Gastroesophageal sphincter (tissue), 4 donors: ENCODE measurements around the gene TSPAN9. TPM values are rescaled to one million over a fixed set of nuclear protein-coding genes. Genes with fewer than 3 reads are reported as not detected.

Source experiments
- ATAC-seq: fragments of 150-250 bp; one replicate; pipeline ENCODE4 v1.9.1; 2016; ENCODE audit warnings: mild to moderate bottlenecking, moderate library complexity
- H3K27ac ChIP-seq, 4 donors: fragments of 200-600 bp; sonication (generic) in 3 of 4; 1 replicate in 3 of 4; 2 replicates in 1 of 4; pipeline ENCODE4 v1.5.1; 2016 to 2019
- H3K27me3 ChIP-seq: fragments of 200-600 bp; sonication (generic); one replicate; pipeline ENCODE4 v1.5.1; 2019
- H3K36me3 ChIP-seq, 2 donors: fragments of 200-600 bp; sonication (generic); one replicate each; pipeline ENCODE4 v1.5.1; 2019; ENCODE audit warnings: control low read depth in 1 of 2
- H3K4me1 ChIP-seq, 3 donors: fragments of 200-600 bp; sonication (generic); 1 replicate in 2 of 3; 2 replicates in 1 of 3; pipeline ENCODE4 v1.5.1; 2016 to 2019; ENCODE audit warnings: control low read depth in 2 of 3
- H3K4me3 ChIP-seq, 2 donors: fragments of 200-600 bp; sonication (generic); one replicate each; pipeline ENCODE4 v1.5.1; 2019; ENCODE audit warnings: mild to moderate bottlenecking in 1 of 2, moderate library complexity in 1 of 2
- H3K9me3 ChIP-seq, 3 donors: fragments of 200-600 bp; sonication (generic); one replicate each; pipeline ENCODE4 v1.5.1; 2017 to 2019; ENCODE audit warnings: control low read depth in 2 of 3
- EP300 ChIP-seq: sonication (generic); formaldehyde crosslinking; IDR thresholded peaks from one replicate; pipeline ENCODE4 v1.6.1; 2017; ENCODE audit warnings: antibody characterized with exemption, mild to moderate bottlenecking
- POLR2A ChIP-seq, 2 donors: fragments of 450-650 bp; IDR thresholded peaks; one replicate each; pipeline ENCODE4 v1.6.1; 2017; ENCODE audit warnings: antibody characterized with exemption in 2 of 2, mild to moderate bottlenecking in 2 of 2, moderate library complexity in 1 of 2
- POLR2AphosphoS5 ChIP-seq: sonication (generic); formaldehyde crosslinking; IDR thresholded peaks from one replicate; pipeline ENCODE4 v1.6.1; 2017; ENCODE audit warnings: antibody characterized with exemption
- WGBS, 2 donors: methylation state at CpG; one replicate each; pipeline ENCODE4 v1.1.5; 2018; ENCODE audit warnings: low coverage in 1 of 2; 5-methylcytosine and 5-hydroxymethylcytosine counted together
- total RNA-seq, 4 donors: library from RNA; depleted of rRNA; stranded (reverse); fragments of >200 nt; gene quantifications; one replicate each; pipeline ENCODE4 v1.1.0, GENCODE V29; 2016
- TF ChIP-seq, protein P1 (sequence below), 4 experiments: fragments of 200-600 bp in 2 of 4; fragments of 450-650 bp in 2 of 4; sonication (generic) in 1 of 4; IDR thresholded peaks; one replicate each; pipeline ENCODE4 v1.5.1; 2017 to 2019; ENCODE audit warnings: antibody characterized with exemption in 4 of 4, mild to moderate bottlenecking in 2 of 4, moderate library complexity in 2 of 4

The TSPAN9 gene
- total RNA-seq, 4 donors from 2014 or later, result 19.5 to 30.2 (median 26.0) TPM

DNA sequence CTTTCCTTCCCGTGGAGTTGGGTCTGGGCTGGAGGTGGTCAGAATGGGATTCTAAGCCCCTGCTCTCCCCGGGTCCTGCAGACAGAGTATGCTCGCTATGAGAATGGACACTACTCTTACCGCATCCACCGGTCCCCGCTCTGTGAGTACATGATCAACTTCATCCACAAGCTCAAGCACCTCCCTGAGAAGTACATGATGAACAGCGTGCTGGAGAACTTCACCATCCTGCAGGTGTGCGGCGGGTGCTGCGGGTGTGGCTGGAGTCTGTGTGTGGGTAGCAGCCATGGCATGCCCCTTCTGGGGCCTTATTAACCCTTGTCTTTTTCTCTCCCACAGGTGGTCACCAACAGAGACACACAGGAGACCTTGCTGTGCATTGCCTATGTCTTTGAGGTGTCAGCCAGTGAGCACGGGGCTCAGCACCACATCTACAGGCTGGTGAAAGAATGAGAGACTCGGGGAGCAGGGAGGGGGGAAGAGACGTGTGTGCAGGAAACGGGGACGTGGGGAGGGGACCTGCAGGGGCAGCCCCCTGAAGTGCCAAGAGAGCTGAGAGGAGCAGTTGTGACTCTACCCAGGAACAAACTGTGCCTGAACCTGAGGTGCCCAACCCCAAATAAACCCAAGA lies 37.0 kb upstream of the TSPAN9 start:
- Histone ChIP-seq H3K9me3 (no peaks in the 10 kb centered on the region), H3K36me3 (peaks cover 0 to 33% of the 10 kb centered on the region in 2 donors), H3K27ac (no peak overlapping the region), H3K4me3 (no peak overlapping the region), H3K27me3 (peaks cover 6% of the 10 kb centered on the region), H3K4me1 (no peaks in the 10 kb centered on the region)
- TF ChIP-seq POLR2AphosphoS5 (no peak), POLR2A (IDR thresholded peaks at IDR 0.05) (no peak), EP300 (no peak)
- TF ChIP-seq, protein P1, sequence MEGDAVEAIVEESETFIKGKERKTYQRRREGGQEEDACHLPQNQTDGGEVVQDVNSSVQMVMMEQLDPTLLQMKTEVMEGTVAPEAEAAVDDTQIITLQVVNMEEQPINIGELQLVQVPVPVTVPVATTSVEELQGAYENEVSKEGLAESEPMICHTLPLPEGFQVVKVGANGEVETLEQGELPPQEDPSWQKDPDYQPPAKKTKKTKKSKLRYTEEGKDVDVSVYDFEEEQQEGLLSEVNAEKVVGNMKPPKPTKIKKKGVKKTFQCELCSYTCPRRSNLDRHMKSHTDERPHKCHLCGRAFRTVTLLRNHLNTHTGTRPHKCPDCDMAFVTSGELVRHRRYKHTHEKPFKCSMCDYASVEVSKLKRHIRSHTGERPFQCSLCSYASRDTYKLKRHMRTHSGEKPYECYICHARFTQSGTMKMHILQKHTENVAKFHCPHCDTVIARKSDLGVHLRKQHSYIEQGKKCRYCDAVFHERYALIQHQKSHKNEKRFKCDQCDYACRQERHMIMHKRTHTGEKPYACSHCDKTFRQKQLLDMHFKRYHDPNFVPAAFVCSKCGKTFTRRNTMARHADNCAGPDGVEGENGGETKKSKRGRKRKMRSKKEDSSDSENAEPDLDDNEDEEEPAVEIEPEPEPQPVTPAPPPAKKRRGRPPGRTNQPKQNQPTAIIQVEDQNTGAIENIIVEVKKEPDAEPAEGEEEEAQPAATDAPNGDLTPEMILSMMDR (IDR thresholded peaks at IDR 0.05), result no peak
- WGBS, 2 donors, result 91 to 96% methylated on average over 8 of the region's 15 CpGs
- no peak for ATAC-seq

GRCh38 chr12:3040663-3041544 lies 36.3 kb upstream of the TSPAN9 start:
- Histone ChIP-seq H3K9me3 (no peaks in the 10 kb centered on the region), H3K27ac (no peak overlapping the region), H3K4me1 (no peaks in the 10 kb centered on the region), H3K4me3 (no peak overlapping the region), H3K27me3 (peaks cover 6% of the 10 kb centered on the region), H3K36me3 (peaks cover 0 to 33% of the 10 kb centered on the region in 2 donors)
- WGBS, 2 donors, result 60 to 80% methylated on average over 1 to 2 of the region's 29 CpGs
- no peak for ATAC-seq
- TF ChIP-seq POLR2A (IDR thresholded peaks at IDR 0.05) (no peak), EP300 (no peak), POLR2AphosphoS5 (no peak)
- TF ChIP-seq, protein P1 (IDR thresholded peaks at IDR 0.05), result no peak

GRCh38 chr12:3041558-3042164 lies 35.5 kb upstream of the TSPAN9 start:
- 74 to 75% methylated on average over 8 of the region's 11 CpGs for WGBS, 2 donors
- ATAC-seq, result peak; percentile 71
- Histone ChIP-seq H3K4me3 (no peak overlapping the region), H3K4me1 (no peaks in the 10 kb centered on the region), H3K9me3 (no peaks in the 10 kb centered on the region), H3K36me3 (peaks cover 0 to 33% of the 10 kb centered on the region in 2 donors), H3K27me3 (peaks cover 6% of the 10 kb centered on the region), H3K27ac (no peak overlapping the region)
- TF ChIP-seq, protein P1 (IDR thresholded peaks at IDR 0.05), result peak in 3 of 4 experiments; percentile 27 to 70 (median 61)
- no peak for TF ChIP-seq POLR2A (IDR thresholded peaks at IDR 0.05)

DNA sequence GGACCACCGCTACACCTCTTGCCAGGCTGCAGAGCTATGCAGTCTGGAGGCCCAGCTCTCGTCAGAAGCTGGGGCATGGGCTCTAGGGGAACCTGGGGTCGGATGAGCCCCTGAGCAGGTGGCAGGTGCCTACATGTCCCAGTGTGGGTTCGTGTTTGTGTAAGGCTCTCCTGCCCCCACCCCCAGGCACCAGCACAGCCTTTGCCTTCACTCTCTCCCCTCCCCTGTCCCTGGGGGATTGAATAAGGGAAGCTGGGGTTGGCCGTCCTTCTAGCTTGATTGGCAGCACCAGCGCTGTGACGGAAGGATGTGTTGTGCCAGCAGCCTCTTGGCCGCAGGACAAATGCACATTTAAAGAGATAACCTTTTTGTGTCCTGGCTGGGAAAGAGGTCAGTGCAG lies 34.8 kb upstream of the TSPAN9 start:
- Histone ChIP-seq H3K27me3 (peaks cover 6% of the 10 kb centered on the region), H3K36me3 (peaks cover 0 to 33% of the 10 kb centered on the region in 2 donors), H3K4me3 (no peak overlapping the region), H3K9me3 (no peaks in the 10 kb centered on the region), H3K4me1 (no peaks in the 10 kb centered on the region), H3K27ac (no peak overlapping the region)
- no peak for TF ChIP-seq POLR2A (IDR thresholded peaks at IDR 0.05)
- TF ChIP-seq, protein P1 (IDR thresholded peaks at IDR 0.05), result no peak
- TF ChIP-seq EP300, result no peak
- no CpG with 5 or more reads among the region's 8 CpGs for WGBS, 2 donors
- ATAC-seq, result no peak
